Natural killer cell treated with Interleukin-12 subunit alpha and Interleukin-12 subunit beta and Interleukin-15 and Interleukin-18, amount 100 ng/mL, for 72 hours (primary cell): ENCODE data around the gene CREM. TPM values are rescaled to one million over a fixed set of nuclear protein-coding genes. Genes with fewer than 3 reads are reported as not detected.
"Not testable (repeated sequence)": the region's sequence is repeated elsewhere in the genome, so short reads cannot be mapped to it uniquely, and the experiment has no call there.

ENCODE experiments used
- ATAC-seq, 2 donors: fragments of 150-1000 bp; cut with Tn5 transposase in 1 of 2; sonication (Bioruptor Pico), chemical (Tn5 transposase) in 1 of 2; 2 replicates each; pipeline ENCODE4 v1.10.0; 2021
- DNase-seq: peaks from one replicate; pipeline ENCODE4 v3.0.0; 2022; ENCODE audit warnings: low spot score
- H3K27ac Mint-ChIP-seq, 2 donors: 1 replicate in 1 of 2; 2 replicates in 1 of 2; pipeline ENCODE4 v1.8.0; 2022; ENCODE audit warnings: mixed read lengths in 2 of 2, mild to moderate bottlenecking in 1 of 2, moderate library complexity in 1 of 2
- H3K27me3 Mint-ChIP-seq, 2 donors: 1 replicate in 1 of 2; 2 replicates in 1 of 2; pipeline ENCODE4 v1.8.0; 2022; ENCODE audit warnings: mixed read lengths in 2 of 2
- H3K36me3 Mint-ChIP-seq: one replicate; pipeline ENCODE4 v1.8.0; 2022; ENCODE audit warnings: mixed read lengths
- H3K4me1 Mint-ChIP-seq, 2 donors: 1 replicate in 1 of 2; 2 replicates in 1 of 2; pipeline ENCODE4 v1.8.0; 2022; ENCODE audit warnings: low read depth in 2 of 2, mixed read lengths in 2 of 2, mild to moderate bottlenecking in 1 of 2
- H3K4me3 Mint-ChIP-seq: one replicate; pipeline ENCODE4 v1.8.0; 2022; ENCODE audit warnings: mixed read lengths
- H3K9me3 Mint-ChIP-seq: 2 replicates; pipeline ENCODE4 v1.8.0; 2022; ENCODE audit warnings: mixed read lengths
- total RNA-seq, 2 donors: library from RNA; stranded (reverse); gene quantifications; one replicate each; pipeline ENCODE4 v1.2.3, GENCODE V29; 2022

The CREM gene
- total RNA-seq, result 100 to 1,000 TPM; 119 to 127 TPM

DNA sequence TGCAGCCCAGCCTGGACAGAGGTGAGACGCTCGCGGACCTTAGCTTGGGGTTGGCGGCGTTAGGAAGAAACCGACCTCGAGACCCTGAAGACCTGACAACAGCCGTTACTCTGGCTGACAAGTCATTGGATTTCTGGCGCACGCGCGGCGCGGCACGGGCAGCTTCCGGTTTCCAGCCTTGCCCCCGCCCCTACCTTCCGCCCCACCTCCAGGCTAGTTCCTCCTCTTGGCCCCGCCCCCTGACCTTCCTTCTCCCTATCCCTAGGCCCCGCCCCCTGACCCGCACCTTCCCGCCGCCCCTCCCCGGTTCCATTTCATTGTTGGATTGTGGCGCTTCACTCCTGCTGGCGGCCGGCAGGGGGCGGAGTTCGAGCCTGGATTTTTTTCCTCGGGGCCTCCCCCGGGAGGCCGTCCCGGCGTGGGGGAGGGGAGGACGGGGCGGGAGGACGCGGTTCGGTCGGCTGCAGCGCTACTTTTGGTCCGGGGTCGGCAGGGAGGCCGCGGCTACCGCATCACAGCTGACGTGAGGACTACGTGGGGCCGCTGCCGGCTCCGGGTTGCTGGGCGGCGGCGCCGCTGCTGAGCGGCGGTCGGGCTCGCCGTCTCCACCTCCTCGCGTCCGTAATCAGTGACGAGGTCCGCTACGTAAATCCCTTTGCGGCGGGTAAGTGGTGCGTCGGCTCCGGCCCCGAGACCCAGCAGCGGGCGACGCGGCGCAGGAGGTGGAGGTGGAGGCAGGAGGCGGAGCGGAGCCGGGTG, at the start of gene CREM:
Gene CREM (plus strand): TSS at position 317 of the 759 bp plus-strand sequence. CDS start 10,990 bp downstream, outside the sequence.
- no peaks in the 10 kb centered on the region for H3K27me3 Mint-ChIP-seq
- peak within 1 kb of the TSS; percentile 98 for H3K27ac Mint-ChIP-seq
- peak within 1 kb of the TSS; percentile 96 for H3K4me3 Mint-ChIP-seq
- DNase-seq, result peak; percentile 100
- no peaks in the 10 kb centered on the region for H3K9me3 Mint-ChIP-seq
- H3K4me1 Mint-ChIP-seq, result peaks cover 23 to 31% of the 10 kb centered on the region in 2 donors
- peaks cover 5% of the 10 kb centered on the region for H3K36me3 Mint-ChIP-seq
- peak; percentile 92 to 93 for ATAC-seq

DNA sequence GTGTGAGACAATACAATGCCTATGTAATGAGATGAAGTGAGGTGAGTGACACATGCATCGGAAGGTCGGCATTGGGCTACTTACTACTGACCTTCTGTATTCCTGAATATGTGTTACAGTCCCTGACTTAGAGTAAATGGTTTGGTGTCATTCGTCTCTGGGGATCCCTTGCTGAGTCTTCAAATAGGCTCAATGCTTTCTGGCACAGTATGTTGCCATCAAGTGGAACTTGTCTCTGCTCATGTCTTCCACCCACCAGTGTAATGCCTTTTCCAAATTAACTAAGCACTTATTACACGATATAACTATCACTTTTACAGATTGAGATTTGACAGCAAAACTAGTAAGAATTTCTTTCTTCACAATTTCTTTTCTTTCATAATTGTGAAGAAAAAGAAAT, 47.4 kb upstream of the CREM start:
- Mint-ChIP-seq H3K4me3 (no peak overlapping the region), H3K27ac (no peak overlapping the region), H3K27me3 (no peaks in the 10 kb centered on the region), H3K36me3 (no peaks in the 10 kb centered on the region), H3K4me1 (peaks cover 31% of the 10 kb centered on the region in 2 donors), H3K9me3 (no peaks in the 10 kb centered on the region)
- DNase-seq, result no peak
- no peak for ATAC-seq

DNA sequence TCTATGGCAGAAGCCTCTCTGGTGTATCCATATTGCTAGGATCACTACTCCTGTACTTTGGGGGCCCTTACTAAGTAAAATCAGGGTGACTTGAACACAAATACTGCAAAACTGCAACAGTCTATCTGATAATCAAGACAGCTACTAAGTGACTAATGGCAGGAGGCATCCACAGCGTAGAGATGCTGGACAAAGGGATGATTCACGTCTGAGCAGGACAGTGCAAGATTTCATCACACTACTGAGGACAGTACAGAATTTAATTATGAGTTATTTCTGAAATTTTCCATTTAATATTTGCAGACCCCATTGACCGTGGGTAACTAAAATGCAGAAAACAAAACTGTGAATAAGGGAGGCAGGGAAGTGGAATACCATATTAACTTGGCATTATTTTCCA, 46.9 kb upstream of the CREM start:
- H3K4me1 Mint-ChIP-seq, result peaks cover 31% of the 10 kb centered on the region in 2 donors

DNA sequence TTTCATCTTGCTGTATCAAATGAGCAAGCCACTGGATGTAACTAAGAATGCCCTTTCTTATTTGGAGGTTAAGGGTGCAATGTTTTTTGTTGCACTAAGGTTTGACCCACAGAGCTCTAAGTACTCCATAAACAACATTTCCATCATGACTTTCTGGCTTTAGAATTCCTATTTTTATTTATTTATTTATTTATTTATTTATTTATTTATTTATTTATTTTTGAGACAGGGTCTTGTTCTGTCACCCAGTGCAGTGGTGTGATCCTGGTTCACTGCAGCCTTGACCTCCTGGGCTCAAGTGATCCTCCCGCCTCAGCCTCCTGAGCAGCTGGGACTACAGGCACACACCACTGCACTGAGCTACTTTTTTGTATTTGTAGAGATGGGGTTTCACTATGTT, 46.4 kb upstream of the CREM start:
- H3K27ac Mint-ChIP-seq, H3K27me3 Mint-ChIP-seq, H3K9me3 Mint-ChIP-seq, H3K4me3 Mint-ChIP-seq, H3K36me3 Mint-ChIP-seq, DNase-seq, ATAC-seq: not testable (repeated sequence)
- peaks cover 28 to 31% of the 10 kb centered on the region in 2 donors for H3K4me1 Mint-ChIP-seq

More for the DNA sequence above, 46.9 kb upstream of the CREM start:
- Mint-ChIP-seq H3K4me3 (no peak overlapping the region), H3K36me3 (no peaks in the 10 kb centered on the region), H3K9me3 (no peaks in the 10 kb centered on the region), H3K27me3 (no peaks in the 10 kb centered on the region), H3K27ac (no peak overlapping the region)
- no peak for ATAC-seq
- DNase-seq, result no peak

DNA sequence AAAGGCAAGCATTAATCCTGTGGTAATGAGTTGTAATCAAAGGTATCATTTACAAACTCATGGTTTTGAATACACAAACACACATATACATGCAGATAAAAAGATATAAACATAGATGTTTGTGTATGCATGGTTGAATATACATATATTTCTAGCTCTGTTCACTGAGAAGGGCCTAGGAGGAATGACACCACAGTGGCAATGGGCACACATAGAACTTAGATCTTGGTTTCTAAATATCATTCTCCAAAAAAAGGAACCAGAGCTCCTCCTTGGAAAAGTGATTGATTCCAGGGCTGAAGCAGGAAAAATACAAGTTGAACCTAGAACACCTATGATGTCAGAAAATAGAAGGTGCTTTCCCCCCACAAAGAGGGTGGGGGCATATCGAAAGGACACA, 43.4 kb upstream of the CREM start:
- DNase-seq (no peak), ATAC-seq (no peak)
- Mint-ChIP-seq H3K36me3 (peaks cover 8% of the 10 kb centered on the region), H3K4me3 (no peak overlapping the region), H3K27me3 (no peaks in the 10 kb centered on the region), H3K27ac (no peak overlapping the region), H3K9me3 (no peaks in the 10 kb centered on the region), H3K4me1 (peaks cover 47 to 51% of the 10 kb centered on the region in 2 donors)

DNA sequence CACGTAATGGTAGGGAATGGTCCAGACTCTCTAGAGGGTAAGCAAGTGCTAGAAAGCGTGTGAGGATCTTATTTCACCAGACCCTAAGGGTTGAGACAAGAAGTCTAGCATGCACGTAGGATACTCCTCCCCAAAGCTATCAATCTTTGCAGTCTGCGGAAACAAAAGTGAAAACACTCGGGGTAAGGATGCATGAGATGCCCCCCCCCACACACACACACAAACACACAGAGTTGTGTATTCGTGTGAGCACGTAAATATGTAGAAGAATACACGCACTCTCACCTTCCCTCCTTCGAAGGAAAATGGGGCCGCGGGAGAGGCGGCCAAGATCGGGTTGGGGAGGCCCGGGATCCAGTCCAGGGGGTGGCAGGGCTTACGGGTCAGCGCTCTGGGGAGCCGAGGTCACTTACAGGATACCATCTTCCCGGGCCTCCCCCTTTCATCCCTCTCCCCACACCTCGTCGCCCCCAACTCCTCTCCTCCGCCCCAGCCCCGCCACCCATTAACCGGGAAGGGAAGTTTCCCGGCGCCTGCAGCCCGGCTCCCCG, 37.0 kb upstream of the CREM start:
- peak; percentile 25 to 53 for ATAC-seq
- peaks cover 42 to 47% of the 10 kb centered on the region in 2 donors for H3K4me1 Mint-ChIP-seq

DNA sequence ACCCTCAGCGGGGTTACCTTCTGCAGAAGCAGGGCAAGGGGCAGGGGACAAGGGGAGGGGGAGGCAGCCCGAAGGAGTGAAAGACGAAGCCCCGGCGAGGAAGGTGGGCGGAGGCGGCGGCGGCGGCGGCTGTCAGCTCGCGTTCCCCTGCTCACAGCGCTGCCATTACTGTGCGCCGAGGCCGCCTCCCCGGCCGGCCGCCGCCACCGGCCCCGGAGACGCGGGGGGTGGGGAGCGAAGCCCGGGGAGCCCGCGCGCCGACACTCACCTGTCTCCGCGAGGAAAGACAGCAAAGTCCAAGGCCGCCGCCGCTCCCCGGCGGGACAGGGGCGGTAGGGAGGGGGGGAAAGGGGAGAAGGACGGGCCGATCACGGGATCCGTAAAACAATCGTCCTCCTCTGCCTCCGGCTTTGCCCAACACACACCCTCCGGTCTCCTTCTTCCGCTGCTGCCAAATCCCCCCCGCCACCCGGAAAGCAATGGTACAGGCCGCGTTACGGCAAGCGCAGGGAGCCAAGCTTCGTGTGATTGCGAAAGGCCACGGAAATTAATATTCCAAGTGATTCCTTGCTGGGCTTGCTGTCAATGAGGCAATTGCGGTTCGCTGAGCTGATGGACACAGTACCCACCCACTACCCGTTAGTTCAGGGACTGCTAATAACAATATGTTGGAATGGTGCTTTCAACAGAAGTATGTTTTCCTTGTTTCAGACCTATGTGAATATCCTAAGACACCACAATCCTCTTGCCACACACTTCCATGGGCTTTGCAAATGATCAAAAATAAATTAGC, 36.3 kb upstream of the CREM start, which contains the start of gene CUL2:
Gene CUL2 (minus strand): TSS at position 180 of the 793 bp plus-strand sequence. CDS start 19,024 bp downstream, outside the sequence.
- DNase-seq, result peak; percentile 96
- H3K4me3 Mint-ChIP-seq, result peak within 1 kb of the TSS; percentile 96
- ATAC-seq, result peak; percentile 97 to 98
- H3K27me3 Mint-ChIP-seq, result no peaks in the 10 kb centered on the region
- no peaks in the 10 kb centered on the region for H3K9me3 Mint-ChIP-seq
- H3K36me3 Mint-ChIP-seq, result peaks cover 8% of the 10 kb centered on the region
- peak within 1 kb of the TSS; percentile 91 to 96 for H3K27ac Mint-ChIP-seq
- peaks cover 42 to 47% of the 10 kb centered on the region in 2 donors for H3K4me1 Mint-ChIP-seq

More for the DNA sequence above, 37.0 kb upstream of the CREM start:
- Mint-ChIP-seq H3K36me3 (peaks cover 8% of the 10 kb centered on the region), H3K4me3 (peak overlapping the region; percentile 96), H3K27me3 (no peaks in the 10 kb centered on the region), H3K9me3 (no peaks in the 10 kb centered on the region), H3K27ac (peak overlapping the region; percentile 91 to 93)
- no peak for DNase-seq

DNA sequence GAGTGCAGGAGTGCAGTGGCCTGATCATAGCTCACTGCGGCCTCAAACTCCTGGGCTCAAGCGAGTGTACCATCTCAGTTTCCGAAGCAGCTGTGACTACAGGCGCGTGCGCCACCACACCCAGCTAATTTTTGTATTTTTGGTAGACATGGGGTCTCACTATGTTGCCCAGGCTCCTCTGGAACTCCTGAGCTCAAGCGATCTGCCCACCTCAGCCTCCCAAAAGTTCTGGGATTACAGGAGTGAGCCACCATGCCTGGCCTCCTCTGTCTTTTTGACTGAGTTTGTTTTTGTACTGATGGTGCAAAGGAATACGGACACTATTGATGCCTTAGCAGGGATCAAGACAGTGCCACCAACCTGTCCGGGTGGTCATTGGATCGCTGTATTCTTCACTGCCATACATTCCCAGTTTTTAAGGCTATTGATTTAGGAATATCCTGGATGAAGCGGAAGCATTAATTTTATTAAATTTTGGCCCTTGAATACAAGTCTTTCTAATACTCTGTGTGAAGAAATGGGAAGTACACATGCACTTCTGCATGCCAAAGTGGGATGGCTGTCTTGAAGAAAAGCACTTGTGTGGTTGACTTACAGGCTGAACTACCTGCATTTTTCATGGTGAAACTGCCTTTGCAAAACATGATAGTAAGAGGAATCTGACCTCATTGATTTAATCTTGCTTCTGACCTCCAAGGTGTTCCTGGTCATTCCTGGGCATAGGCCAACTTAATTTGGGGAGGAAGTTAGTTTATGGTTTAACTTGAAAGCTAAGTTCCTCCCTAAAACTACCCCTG, 34.5 kb upstream of the CREM start:
- Mint-ChIP-seq H3K27me3 (peaks cover 8 to 9% of the 10 kb centered on the region in 2 donors), H3K9me3 (no peaks in the 10 kb centered on the region), H3K27ac (no peak overlapping the region), H3K36me3 (peaks cover 8% of the 10 kb centered on the region), H3K4me1 (peaks cover 32 to 36% of the 10 kb centered on the region in 2 donors), H3K4me3 (no peak overlapping the region)
- ATAC-seq (no peak), DNase-seq (no peak)

DNA sequence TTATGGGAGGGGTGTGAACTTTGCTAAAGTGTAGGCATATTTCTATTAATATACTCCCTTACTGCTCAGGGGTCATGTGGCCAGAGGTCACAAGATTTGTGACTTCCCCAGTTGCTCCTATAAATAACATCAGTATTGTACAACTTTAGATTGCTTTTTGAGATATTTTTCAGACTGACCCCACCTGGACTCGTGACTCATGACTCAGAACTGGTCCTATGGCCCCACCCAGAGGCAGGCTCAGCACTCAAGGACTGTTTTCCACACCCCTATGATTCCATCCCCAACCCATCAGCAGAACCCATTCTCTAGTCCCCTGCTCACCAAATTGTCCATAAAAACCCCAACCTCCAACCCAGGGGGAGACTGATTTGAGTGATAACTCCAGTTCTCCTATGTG, 33.8 kb upstream of the CREM start:
- DNase-seq, result no peak
- H3K27me3 Mint-ChIP-seq, result peaks cover 8 to 9% of the 10 kb centered on the region in 2 donors
- peaks cover 1% of the 10 kb centered on the region for H3K36me3 Mint-ChIP-seq

DNA sequence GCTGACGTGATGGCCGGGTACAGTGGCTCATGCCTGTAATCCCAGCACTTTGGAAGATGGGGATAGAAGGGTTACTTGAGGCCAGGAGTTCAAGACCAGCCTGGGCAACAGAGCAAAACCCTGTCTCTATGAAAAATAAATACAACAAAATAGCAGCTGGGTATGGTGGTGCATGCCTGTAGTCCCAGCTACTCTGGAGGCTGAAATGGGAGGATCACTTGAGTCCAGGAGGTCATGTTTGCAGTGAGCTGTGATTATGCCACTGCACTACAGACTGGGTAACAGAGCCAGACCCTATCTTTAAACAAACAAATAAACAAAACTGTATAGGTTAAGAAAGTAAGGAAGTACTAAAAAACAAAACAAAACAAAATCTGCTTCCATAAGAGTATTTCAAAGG, 30.3 kb upstream of the CREM start:
- no peak overlapping the region for H3K27ac Mint-ChIP-seq
- no peak overlapping the region for H3K4me3 Mint-ChIP-seq
- H3K36me3 Mint-ChIP-seq, result no peaks in the 10 kb centered on the region
- ATAC-seq (no peak), DNase-seq (no peak)
- H3K27me3 Mint-ChIP-seq, result peaks cover 15 to 17% of the 10 kb centered on the region in 2 donors
- peaks cover 2% of the 10 kb centered on the region in 2 donors for H3K4me1 Mint-ChIP-seq
- no peaks in the 10 kb centered on the region for H3K9me3 Mint-ChIP-seq

More for the DNA sequence above, 33.8 kb upstream of the CREM start:
- peaks cover 25 to 30% of the 10 kb centered on the region in 2 donors for H3K4me1 Mint-ChIP-seq
- no peaks in the 10 kb centered on the region for H3K9me3 Mint-ChIP-seq
- no peak overlapping the region for H3K27ac Mint-ChIP-seq
- H3K4me3 Mint-ChIP-seq, result no peak overlapping the region
- no peak for ATAC-seq

DNA sequence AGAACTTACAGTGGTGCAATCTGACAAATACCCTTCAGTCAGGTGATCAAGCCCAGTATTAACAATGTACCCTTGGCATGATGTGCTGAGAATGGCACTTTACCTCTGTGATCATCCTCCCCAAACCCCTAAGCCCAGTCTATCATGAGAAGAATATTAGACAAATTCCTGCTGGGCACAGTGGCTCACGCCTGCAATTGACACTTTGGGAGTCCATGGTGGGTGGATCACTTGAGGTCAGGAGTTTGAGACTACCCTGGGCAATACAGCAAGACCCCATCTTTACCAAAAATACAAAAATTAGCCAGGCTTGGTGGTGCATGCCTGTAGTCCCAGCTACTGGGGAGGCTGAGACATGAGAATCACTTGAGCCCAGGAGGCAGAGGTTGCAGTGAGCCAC, 29.1 kb upstream of the CREM start:
- no peak for ATAC-seq
- Mint-ChIP-seq H3K4me3 (no peak overlapping the region), H3K27ac (no peak overlapping the region), H3K9me3 (no peaks in the 10 kb centered on the region), H3K36me3 (no peaks in the 10 kb centered on the region), H3K4me1 (no peaks in the 10 kb centered on the region), H3K27me3 (peaks cover 15 to 17% of the 10 kb centered on the region in 2 donors)
- DNase-seq, result no peak

DNA sequence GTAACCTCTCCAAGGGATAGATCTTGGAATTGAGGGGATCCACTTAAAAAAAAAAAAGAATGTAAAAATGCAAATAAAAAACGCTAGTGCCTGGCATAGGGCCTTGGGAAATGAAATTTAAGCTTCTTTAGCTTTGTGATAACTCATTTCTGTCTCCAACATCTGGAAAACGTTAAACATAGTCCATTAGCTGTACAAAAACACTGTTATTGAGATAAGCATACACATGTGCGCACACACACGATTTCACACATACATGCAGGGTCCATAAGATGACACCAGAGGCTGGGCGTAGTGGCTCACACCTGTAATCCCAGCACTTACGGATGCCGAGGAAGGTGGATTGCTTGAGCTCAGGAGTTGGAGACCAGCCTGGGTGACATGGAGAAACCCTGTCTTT, 22.8 kb upstream of the CREM start:
- Mint-ChIP-seq H3K27me3 (peaks cover 0 to 4% of the 10 kb centered on the region in 2 donors), H3K9me3 (no peaks in the 10 kb centered on the region), H3K27ac (no peak overlapping the region), H3K36me3 (no peaks in the 10 kb centered on the region), H3K4me3 (no peak overlapping the region), H3K4me1 (no peaks in the 10 kb centered on the region)
- ATAC-seq (no peak), DNase-seq (no peak)

DNA sequence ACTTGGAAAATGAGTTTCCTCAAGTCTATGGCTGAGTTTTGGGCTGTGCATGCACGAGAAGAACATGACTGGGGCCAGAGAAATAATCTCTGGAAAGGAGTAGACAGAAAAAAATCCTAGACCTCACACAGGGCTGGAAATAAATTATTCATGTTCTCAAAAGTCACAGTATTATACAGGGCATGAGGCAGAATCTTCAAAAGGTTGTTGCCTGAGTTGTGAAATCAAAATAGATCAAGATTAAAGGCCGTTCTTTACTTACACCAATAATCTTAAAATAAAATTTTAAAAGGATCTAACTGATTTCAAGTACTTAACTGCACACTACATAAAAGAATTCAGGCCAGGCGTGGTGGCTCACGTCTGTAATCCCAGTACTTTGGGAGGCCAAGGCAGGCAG, 14.1 kb upstream of the CREM start:
- Mint-ChIP-seq H3K27me3 (no peaks in the 10 kb centered on the region), H3K4me3 (no peak overlapping the region), H3K36me3 (no peaks in the 10 kb centered on the region), H3K9me3 (no peaks in the 10 kb centered on the region), H3K4me1 (no peaks in the 10 kb centered on the region), H3K27ac (no peak overlapping the region)
- ATAC-seq, result no peak
- DNase-seq, result no peak
